ENCODE measurements around the gene CCR5AS.

CCR5AS gene

GRCh38 chr3:46360907-46361306, 46.0 kb downstream of the CCR5AS start:
- Mint-ChIP-seq H3K36me3 (peaks cover 0 to 3% of the 10 kb centered on the region in 2 donors), H3K9me3 (no peaks in the 10 kb centered on the region), H3K27ac (peak overlapping the region in 1 of 6 donors; percentile 46), H3K27me3 (no peaks in the 10 kb centered on the region), H3K4me1 (peaks cover 23 to 38% (median 24%) of the 10 kb centered on the region in 3 donors), H3K4me3 (no peak overlapping the region)
- DNase-seq (no peak), ATAC-seq (ENCODE audit: low read depth in 2 of 2) (no peak)

GRCh38 chr3:46359733-46360493, 47.0 kb downstream of the CCR5AS start:
- no peaks in the 10 kb centered on the region for H3K9me3 Mint-ChIP-seq
- peaks cover 27 to 45% (median 31%) of the 10 kb centered on the region in 3 donors for H3K4me1 Mint-ChIP-seq
- no peak overlapping the region for H3K27ac Mint-ChIP-seq
- no peaks in the 10 kb centered on the region for H3K27me3 Mint-ChIP-seq
- H3K4me3 Mint-ChIP-seq = no peak overlapping the region
- DNase-seq (no peak), ATAC-seq (ENCODE audit: low read depth in 2 of 2) (no peak)
- peaks cover 0 to 3% of the 10 kb centered on the region in 2 donors for H3K36me3 Mint-ChIP-seq

GRCh38 chr3:46358466-46358865, 48.4 kb downstream of the CCR5AS start:
- peaks cover 38 to 60% (median 40%) of the 10 kb centered on the region in 3 donors for H3K4me1 Mint-ChIP-seq
- peaks cover 0 to 3% of the 10 kb centered on the region in 2 donors for H3K36me3 Mint-ChIP-seq
- DNase-seq = no peak
- no peaks in the 10 kb centered on the region for H3K9me3 Mint-ChIP-seq
- no peak for ATAC-seq (ENCODE audit: low read depth in 2 of 2)
- H3K4me3 Mint-ChIP-seq = no peak overlapping the region
- H3K27ac Mint-ChIP-seq = no peak overlapping the region
- no peaks in the 10 kb centered on the region for H3K27me3 Mint-ChIP-seq

- peaks cover 0 to 3% of the 10 kb centered on the region in 2 donors for H3K36me3 Mint-ChIP-seq
- H3K27me3 Mint-ChIP-seq = no peaks in the 10 kb centered on the region
- no peak overlapping the region for H3K4me3 Mint-ChIP-seq
- H3K9me3 Mint-ChIP-seq = peaks cover 0 to 2% (median 0%) of the 10 kb centered on the region in 7 donors
- ATAC-seq (ENCODE audit: low read depth in 2 of 2) (no peak), DNase-seq (no peak)
- peak overlapping the region in 1 of 6 donors; percentile 18 for H3K27ac Mint-ChIP-seq
- H3K4me1 Mint-ChIP-seq = peaks cover 44 to 68% (median 44%) of the 10 kb centered on the region in 3 donors
Observed at GRCh38 chr3:46356909-46357308, 50.0 kb downstream of the CCR5AS start.

- H3K36me3 Mint-ChIP-seq = peaks cover 0 to 3% of the 10 kb centered on the region in 2 donors
- H3K4me3 Mint-ChIP-seq = no peak overlapping the region
- DNase-seq (no peak), ATAC-seq (ENCODE audit: low read depth in 2 of 2) (no peak)
- H3K4me1 Mint-ChIP-seq = peaks cover 45 to 68% (median 47%) of the 10 kb centered on the region in 3 donors
- no peaks in the 10 kb centered on the region for H3K27me3 Mint-ChIP-seq
- H3K9me3 Mint-ChIP-seq = peaks cover 0 to 2% (median 0%) of the 10 kb centered on the region in 7 donors
- H3K27ac Mint-ChIP-seq = peak overlapping the region in 1 of 6 donors; percentile 5
Observed at GRCh38 chr3:46356276-46356675, 50.6 kb downstream of the CCR5AS start.

GRCh38 chr3:46354984-46355383, 51.9 kb downstream of the CCR5AS start:
- peaks cover 52 to 64% (median 53%) of the 10 kb centered on the region in 3 donors for H3K4me1 Mint-ChIP-seq
- peaks cover 0 to 3% of the 10 kb centered on the region in 2 donors for H3K36me3 Mint-ChIP-seq
- peaks cover 0 to 2% (median 0%) of the 10 kb centered on the region in 7 donors for H3K9me3 Mint-ChIP-seq
- ATAC-seq (ENCODE audit: low read depth in 2 of 2) = no peak
- peak overlapping the region in 1 of 6 donors; percentile 27 for H3K27ac Mint-ChIP-seq
- no peak for DNase-seq
- H3K27me3 Mint-ChIP-seq = no peaks in the 10 kb centered on the region
- no peak overlapping the region for H3K4me3 Mint-ChIP-seq

GRCh38 chr3:46354478-46354877, 52.4 kb downstream of the CCR5AS start:
- H3K4me3 Mint-ChIP-seq = peak overlapping the region in 3 of 8 donors; percentile 70 to 74 (median 72)
- ATAC-seq (ENCODE audit: low read depth in 2 of 2) = no peak
- no peaks in the 10 kb centered on the region for H3K27me3 Mint-ChIP-seq
- H3K9me3 Mint-ChIP-seq = peaks cover 0 to 2% (median 0%) of the 10 kb centered on the region in 7 donors
- H3K27ac Mint-ChIP-seq = peak overlapping the region in 2 of 6 donors; percentile 10 to 86
- peaks cover 54 to 67% (median 57%) of the 10 kb centered on the region in 3 donors for H3K4me1 Mint-ChIP-seq
- peaks cover 0 to 3% of the 10 kb centered on the region in 2 donors for H3K36me3 Mint-ChIP-seq
- no peak for DNase-seq

GRCh38 chr3:46353647-46354410, 53.0 kb downstream of the CCR5AS start, which contains the start of gene CCR2:
Gene CCR2, plus strand, starts transcription at chr3:46354111. Its CDS starts 3,417 bp downstream, at chr3:46357528.
- H3K4me3 Mint-ChIP-seq = peak within 1 kb of the TSS in 7 of 8 donors; percentile 26 to 74 (median 58)
- peak within 1 kb of the TSS in 3 of 6 donors; percentile 10 to 86 (median 72) for H3K27ac Mint-ChIP-seq
- H3K9me3 Mint-ChIP-seq = peaks cover 0 to 2% (median 0%) of the 10 kb centered on the region in 7 donors
- DNase-seq = no peak
- peak; percentile 35 to 43 for ATAC-seq (ENCODE audit: low read depth in 2 of 2)
- H3K36me3 Mint-ChIP-seq = peaks cover 0 to 3% of the 10 kb centered on the region in 2 donors
- no peaks in the 10 kb centered on the region for H3K27me3 Mint-ChIP-seq
- H3K4me1 Mint-ChIP-seq = peaks cover 55 to 72% (median 62%) of the 10 kb centered on the region in 3 donors

- DNase-seq (no peak), ATAC-seq (ENCODE audit: low read depth in 2 of 2) (no peak)
- Mint-ChIP-seq H3K4me1 (peaks cover 58 to 76% (median 67%) of the 10 kb centered on the region in 3 donors), H3K27me3 (no peaks in the 10 kb centered on the region), H3K4me3 (peak overlapping the region in 4 of 8 donors; percentile 17 to 72 (median 35)), H3K27ac (peak overlapping the region in 2 of 6 donors; percentile 36 to 72), H3K36me3 (peaks cover 0 to 3% of the 10 kb centered on the region in 2 donors), H3K9me3 (peaks cover 0 to 2% (median 0%) of the 10 kb centered on the region in 7 donors)
Observed at GRCh38 chr3:46353090-46353489, 53.8 kb downstream of the CCR5AS start.

- DNase-seq (no peak), ATAC-seq (ENCODE audit: low read depth in 2 of 2) (no peak)
- Mint-ChIP-seq H3K4me1 (peaks cover 58 to 73% (median 72%) of the 10 kb centered on the region in 3 donors), H3K9me3 (peaks cover 0 to 2% (median 0%) of the 10 kb centered on the region in 7 donors), H3K36me3 (no peaks in the 10 kb centered on the region), H3K27me3 (no peaks in the 10 kb centered on the region), H3K27ac (no peak overlapping the region), H3K4me3 (peak overlapping the region in 3 of 8 donors; percentile 11 to 53 (median 16))
Observed at GRCh38 chr3:46351646-46352045, 55.2 kb downstream of the CCR5AS start.

- H3K4me3 Mint-ChIP-seq = peak overlapping the region; percentile 46 to 76 (median 65)
- peaks cover 0 to 2% (median 0%) of the 10 kb centered on the region in 7 donors for H3K9me3 Mint-ChIP-seq
- peaks cover 51 to 70% (median 61%) of the 10 kb centered on the region in 3 donors for H3K4me1 Mint-ChIP-seq
- no peaks in the 10 kb centered on the region for H3K36me3 Mint-ChIP-seq
- peak overlapping the region in 3 of 6 donors; percentile 16 to 85 (median 65) for H3K27ac Mint-ChIP-seq
- no peaks in the 10 kb centered on the region for H3K27me3 Mint-ChIP-seq
- no peak for ATAC-seq (ENCODE audit: low read depth in 2 of 2)
- no peak for DNase-seq
Observed at GRCh38 chr3:46350262-46350565, 56.7 kb downstream of the CCR5AS start.

- Mint-ChIP-seq H3K27ac (peak overlapping the region in 4 of 6 donors; percentile 4 to 78 (median 48)), H3K36me3 (no peaks in the 10 kb centered on the region), H3K4me3 (peak overlapping the region; percentile 46 to 76 (median 66)), H3K9me3 (peaks cover 0 to 2% (median 0%) of the 10 kb centered on the region in 7 donors), H3K27me3 (no peaks in the 10 kb centered on the region), H3K4me1 (peaks cover 47 to 68% (median 55%) of the 10 kb centered on the region in 3 donors)
- peak; percentile 61 to 62 for ATAC-seq (ENCODE audit: low read depth in 2 of 2)
- DNase-seq = peak; percentile 11
Observed at GRCh38 chr3:46349484-46350261, 57.2 kb downstream of the CCR5AS start.

Data from naive B cell (primary cell).